GM18499 (cell line): ENCODE data around the gene CHAC1.

Experiments used
- ATAC-seq: cut with Tn5 transposase; IDR thresholded peaks from one replicate; pipeline ENCODE4 v1.9.1; 2021; ENCODE audit warnings: moderate number of reproducible peaks; ENCODE audit not compliant: insufficient read depth, unreplicated experiment

CHAC1 gene

GRCh38 chr15:40922608-40923005 is 30.7 kb upstream of the CHAC1 start:
- ATAC-seq, result no peak

- no peak for ATAC-seq
Observed at GRCh38 chr15:40923551-40923950, 29.7 kb upstream of the CHAC1 start.

- no peak for ATAC-seq
Observed at GRCh38 chr15:40925495-40925862, 27.8 kb upstream of the CHAC1 start.

- ATAC-seq, result no peak
Observed at GRCh38 chr15:40925863-40926658, 27.2 kb upstream of the CHAC1 start.

GRCh38 chr15:40926659-40927494 is 26.4 kb upstream of the CHAC1 start:
- no peak for ATAC-seq

GRCh38 chr15:40927495-40927872 is 25.8 kb upstream of the CHAC1 start:
- no peak for ATAC-seq

GRCh38 chr15:40927873-40928806 is 25.1 kb upstream of the CHAC1 start:
- ATAC-seq, result no peak

- no peak for ATAC-seq
Observed at GRCh38 chr15:40928821-40929659, 24.2 kb upstream of the CHAC1 start, which contains the start of gene DLL4. TSS of gene DLL4 (plus strand) at chr15:40929340. CDS start at chr15:40929669, 329 bp downstream.

- no peak for ATAC-seq
Observed at GRCh38 chr15:40929660-40930429, 23.4 kb upstream of the CHAC1 start.

GRCh38 chr15:40930430-40931299 is 22.6 kb upstream of the CHAC1 start:
- ATAC-seq, result no peak

GRCh38 chr15:40931300-40932142 is 21.8 kb upstream of the CHAC1 start:
- ATAC-seq, result no peak

GRCh38 chr15:40932156-40932555 is 21.1 kb upstream of the CHAC1 start:
- ATAC-seq, result no peak

- no peak for ATAC-seq
Observed at GRCh38 chr15:40932649-40933516, 20.4 kb upstream of the CHAC1 start.

- ATAC-seq, result no peak
Observed at GRCh38 chr15:40933517-40933902, 19.8 kb upstream of the CHAC1 start.

GRCh38 chr15:40934457-40934856 is 18.8 kb upstream of the CHAC1 start:
- no peak for ATAC-seq

- no peak for ATAC-seq
Observed at GRCh38 chr15:40936234-40936708, 17.0 kb upstream of the CHAC1 start.
